IMR-90 (cell line): ENCODE results near the gene MTUS2. TPM values are rescaled to one million over a fixed set of nuclear protein-coding genes. Genes with fewer than 3 reads are reported as not detected.

Source experiments
- ATAC-seq: fragments of 200-7000 bp; cut with Tn5 transposase; 2 replicates; pipeline ENCODE4 v1.9.1; 2020; ENCODE audit warnings: low read depth, mild to moderate bottlenecking, moderate library complexity
- BruUV-seq: library from RNA; stranded (reverse); fragments of 400-500 nt; replicated peaks from 2 replicates; lab custom pipeline; 2021; lab: Mats Ljungman, UMichigan
- CTCF ChIA-PET: fragments of 300-600 bp; formaldehyde crosslinking; extraction: SDS; loops from one replicate; lab custom pipeline; 2021; ENCODE audit warnings: antibody characterized with exemption; lab: Yijun Ruan, JAX
- POLR2A ChIA-PET: fragments of 300-600 bp; sonication (Branson Sonifier 250); formaldehyde crosslinking; loops from one replicate; lab custom pipeline; 2022; ENCODE audit warnings: antibody characterized with exemption; ENCODE audit not compliant: unreplicated experiment; lab: Charles Lee
- DNase-seq: peaks from one replicate; pipeline ENCODE4 v3.0.0; 2013
- H2AFZ ChIP-seq: replicated peaks from 2 replicates; pipeline ENCODE3; 2013; ENCODE audit warnings: low read length, mild to moderate bottlenecking; ENCODE audit not compliant: poor library complexity
- H2AK5ac ChIP-seq: 2 replicates; pipeline ENCODE4 v1.6.1; 2013; ENCODE audit warnings: low read depth, low read length, inconsistent platforms
- H2AK9ac ChIP-seq: replicated peaks from 2 replicates; pipeline ENCODE3; 2013; ENCODE audit warnings: mild to moderate bottlenecking, low read depth, low read length, moderate library complexity; ENCODE audit not compliant: poor library complexity
- H2BK120ac ChIP-seq: 2 replicates; pipeline ENCODE4 v1.6.1; 2013; ENCODE audit warnings: low read depth, low read length, inconsistent platforms
- H2BK15ac ChIP-seq: 3 replicates; pipeline ENCODE4 v1.6.1; 2013; ENCODE audit warnings: low read depth, low read length, inconsistent platforms
- H2BK20ac ChIP-seq: 2 replicates; pipeline ENCODE4 v1.6.1; 2013; ENCODE audit warnings: low read depth, mild to moderate bottlenecking, inconsistent platforms, low read length, moderate library complexity
- H2BK5ac ChIP-seq: 2 replicates; pipeline ENCODE4 v1.6.1; 2013; ENCODE audit warnings: mild to moderate bottlenecking, low read depth, low read length, inconsistent platforms; ENCODE audit not compliant: poor library complexity, severe bottlenecking
- H3K14ac ChIP-seq: replicated peaks from 2 replicates; pipeline ENCODE4 v1.6.1; 2013; ENCODE audit warnings: low read depth, low read length, inconsistent platforms
- H3K18ac ChIP-seq: 2 replicates; pipeline ENCODE4 v1.6.1; 2013; ENCODE audit warnings: low read depth, low read length, control low read depth
- H3K23ac ChIP-seq: 2 replicates; pipeline ENCODE4 v1.6.1; 2013; ENCODE audit warnings: low read depth, low read length, inconsistent platforms
- H3K27ac ChIP-seq: 2 replicates; pipeline ENCODE4 v1.5.1; 2013; ENCODE audit warnings: mild to moderate bottlenecking, control low read depth, low read length; ENCODE audit not compliant: insufficient read depth
- H3K27me3 ChIP-seq: 2 replicates; pipeline ENCODE4 v1.6.1; 2013; ENCODE audit warnings: low read length; ENCODE audit not compliant: control insufficient read depth, insufficient read depth
- H3K36me3 ChIP-seq: 2 replicates; pipeline ENCODE4 v1.6.1; 2013; ENCODE audit warnings: low read length, mixed read lengths; ENCODE audit not compliant: control insufficient read depth, insufficient read depth
- H3K4ac ChIP-seq: 2 replicates; pipeline ENCODE4 v1.6.1; 2013; ENCODE audit warnings: low read depth, low read length, inconsistent platforms
- H3K4me1 ChIP-seq: 2 replicates; pipeline ENCODE4 v1.6.1; 2013; ENCODE audit warnings: low read length, mixed read lengths; ENCODE audit not compliant: control insufficient read depth, insufficient read depth
- H3K4me2 ChIP-seq: 2 replicates; pipeline ENCODE4 v1.6.1; 2013; ENCODE audit warnings: low read depth, mild to moderate bottlenecking, control low read depth, low read length, moderate library complexity
- H3K4me3 ChIP-seq: 2 replicates; pipeline ENCODE4 v1.5.1; 2013; ENCODE audit warnings: low read depth, mild to moderate bottlenecking, control low read depth, low read length, moderate library complexity; ENCODE audit not compliant: insufficient read depth
- H3K56ac ChIP-seq: 2 replicates; pipeline ENCODE4 v1.6.1; 2013; ENCODE audit warnings: low read length, inconsistent platforms; ENCODE audit not compliant: insufficient read depth; ENCODE audit errors: extremely low read depth
- H3K79me1 ChIP-seq, 2 experiments: 2 replicates each; pipeline ENCODE4 v1.6.1; 2013; ENCODE audit warnings: low read length in 2 of 2, inconsistent platforms in 1 of 2, low read depth in 1 of 2
- H3K9ac ChIP-seq: 2 replicates; pipeline ENCODE4 v1.6.1; 2013; ENCODE audit warnings: low read depth, low read length, control low read depth
- H3K9me1 ChIP-seq: 2 replicates; pipeline ENCODE4 v1.6.1; 2013; ENCODE audit warnings: low read length, inconsistent platforms; ENCODE audit not compliant: insufficient read depth
- H3K9me3 ChIP-seq: 2 replicates; pipeline ENCODE4 v1.6.1; 2013; ENCODE audit warnings: low read length; ENCODE audit not compliant: control insufficient read depth, insufficient read depth
- H4K20me1 ChIP-seq: 2 replicates; pipeline ENCODE4 v1.6.1; 2013; ENCODE audit warnings: low read length, inconsistent platforms; ENCODE audit not compliant: insufficient read depth
- H4K5ac ChIP-seq: 2 replicates; pipeline ENCODE4 v1.6.1; 2013; ENCODE audit warnings: mild to moderate bottlenecking, low read depth, low read length, control low read depth
- H4K8ac ChIP-seq, 2 experiments: 2 replicates each; pipeline ENCODE4 v1.6.1; 2013; ENCODE audit warnings: low read depth in 2 of 2, low read length in 2 of 2, control low read depth in 1 of 2, inconsistent platforms in 1 of 2
- H4K91ac ChIP-seq: 2 replicates; pipeline ENCODE4 v1.6.1; 2013; ENCODE audit warnings: low read depth, low read length, inconsistent platforms; ENCODE audit not compliant: insufficient read depth
- CEBPB ChIP-seq: IDR thresholded peaks from 2 replicates; pipeline ENCODE4 v1.6.1; 2012; ENCODE audit warnings: low read depth, low read length, improper control_type of control experiment
- CTCF ChIP-seq: conservative IDR thresholded peaks from 2 replicates; pipeline ENCODE4 v1.5.1; 2012; ENCODE audit warnings: mild to moderate bottlenecking, low read depth, low read length, improper control_type of control experiment
- MAFK ChIP-seq: IDR thresholded peaks from 2 replicates; pipeline ENCODE4 v1.6.1; 2012; ENCODE audit warnings: low read depth, low read length, improper control_type of control experiment
- MAZ ChIP-seq: IDR thresholded peaks from 2 replicates; pipeline ENCODE4 v1.6.1; 2012; ENCODE audit warnings: low read depth, mild to moderate bottlenecking, low read length, improper control_type of control experiment, moderate library complexity, borderline replicate concordance
- NFE2L2 ChIP-seq: fragments of 150-350 bp; IDR thresholded peaks from 2 replicates; pipeline ENCODE4 v1.6.1; 2016; ENCODE audit warnings: low read depth, mild to moderate bottlenecking, low read length
- USF2 ChIP-seq: fragments of 150-350 bp; IDR thresholded peaks from 2 replicates; pipeline ENCODE4 v1.6.1; 2017; ENCODE audit warnings: mild to moderate bottlenecking, antibody characterized with exemption, low read length, low read depth
- WGBS, 2 experiments: methylation state at CpG; one replicate each; pipeline versions ENCODE4 v1.1.5 to v1.1.7; 2013; ENCODE audit warnings: missing lambda C conversion rate in 2 of 2; ENCODE audit not compliant: insufficient read length in 1 of 2; ENCODE audit errors: extremely low coverage in 2 of 2; 5-methylcytosine and 5-hydroxymethylcytosine counted together
- dilution Hi-C: fragments of 300-500 bp; cut with HindIII; formaldehyde crosslinking; loops from one replicate; pipeline ENCODE4 v1.14.3; 2018; ENCODE audit warnings: low sequenced_read_pairs; ENCODE audit not compliant: unreplicated experiment
- in situ Hi-C: fragments of 300-500 bp; cut with MboI; formaldehyde crosslinking; loops from 3 replicates; pipeline ENCODE4 v1.14.3; 2019; ENCODE audit warnings: low sequenced_read_pairs, inconsistent platforms, mixed read lengths
- intact Hi-C: fragments of 100-400 bp; cut with micrococcal nuclease; formaldehyde crosslinking; loops from 2 replicates; pipeline ENCODE4 v1.10.0; 2022
- polyA plus RNA-seq, 3 experiments: library from polyadenylated mRNA; depleted of rRNA; stranded (reverse); fragments of >200 nt; gene quantifications; 2 replicates each; pipeline ENCODE4 v1.2.3, GENCODE V29; 2012; ENCODE audit warnings: low replicate concordance in 1 of 3
- total RNA-seq: library from RNA; depleted of rRNA; stranded (reverse); fragments of >200 nt; gene quantifications from 2 replicates; pipeline ENCODE4 v1.2.3, GENCODE V29; 2012

The MTUS2 gene
- total and polyA plus RNA-seq, 2 of the 4 experiments (the other 2 are of a cell fraction) = under 0.01 to 0.02 TPM

GRCh38 chr13:29067306-29067945, 247.3 kb downstream of the MTUS2 start:
- no peak overlapping the region for H4K8ac ChIP-seq
- no peak overlapping the region for H3K4me3 ChIP-seq
- H2BK15ac ChIP-seq = no peak overlapping the region
- no peaks in the 10 kb centered on the region for H3K9me1 ChIP-seq
- H3K23ac ChIP-seq = no peak overlapping the region
- ChIA-PET CTCF (no interaction called here), POLR2A (no interaction called here)
- H3K9me3 ChIP-seq = peaks cover 8% of the 10 kb centered on the region; the same call in 1 of the 2 replicates
- no peak overlapping the region for H2BK20ac ChIP-seq
- no peak overlapping the region for H4K5ac ChIP-seq
- DNase-seq (no peak), ATAC-seq (no peak)
- no peaks in the 10 kb centered on the region for H3K4me1 ChIP-seq
- H3K36me3 ChIP-seq = no peaks in the 10 kb centered on the region
- intact Hi-C loops (no loop called here), in situ Hi-C loops (no loop called here), dilution Hi-C loops (no loop called here)
- H3K56ac ChIP-seq = no peak overlapping the region
- H3K4ac ChIP-seq = no peak overlapping the region
- no peaks in the 10 kb centered on the region for H4K20me1 ChIP-seq
- BruUV-seq = no TSS peak
- H3K79me1 ChIP-seq = no peaks in the 10 kb centered on the region
- no peak overlapping the region for H4K91ac ChIP-seq
- H3K18ac ChIP-seq = no peak overlapping the region
- H3K14ac ChIP-seq = no peak overlapping the region
- H2AK9ac ChIP-seq = no peak overlapping the region
- TF ChIP-seq MAZ (no peak), MAFK (no peak), CEBPB (no peak), CTCF (no peak), NFE2L2 (no peak), USF2 (no peak)
- H2AK5ac ChIP-seq = no peak overlapping the region
- H3K27ac ChIP-seq = no peak overlapping the region
- H3K27me3 ChIP-seq = no peaks in the 10 kb centered on the region
- H2AFZ ChIP-seq = no peak overlapping the region
- no peak overlapping the region for H3K4me2 ChIP-seq
- H2BK120ac ChIP-seq = no peak overlapping the region
- WGBS, 2 experiments = 29 to 100% methylated on average over 1 to 3 of the region's 3 CpGs
- H2BK5ac ChIP-seq = no peak overlapping the region
- H3K9ac ChIP-seq = no peak overlapping the region
